GM11168 (cell line): ENCODE results near the gene STXBP6.

Experiments
- in situ Hi-C: fragments of 300-500 bp; cut with MboI; formaldehyde crosslinking; loops from one replicate; pipeline ENCODE4 v1.12.0; 2022; ENCODE audit warnings: low sequenced_read_pairs; ENCODE audit not compliant: unreplicated experiment

Gene STXBP6

GRCh38 chr14:25049568-25050268, at the start of gene STXBP6:
Gene STXBP6, minus strand, starts transcription at chr14:25050147. Its CDS starts 75,329 bp downstream, at chr14:24974818.
- in situ Hi-C loops: loop anchor here (10.0 kb wide), 1 partner anchor 325 kb away; no protein-coding TSS in a partner anchor

- in situ Hi-C loops: no loop called here
Measured at GRCh38 chr14:25097120-25097519, 47.2 kb upstream of the STXBP6 start.

GRCh38 chr14:25095736-25096437, 45.9 kb upstream of the STXBP6 start:
- in situ Hi-C loops: no loop called here

GRCh38 chr14:25094171-25094907, 44.4 kb upstream of the STXBP6 start:
- in situ Hi-C loops: no loop called here

GRCh38 chr14:25092258-25092740, 42.4 kb upstream of the STXBP6 start:
- in situ Hi-C loops: no loop called here

- in situ Hi-C loops: no loop called here
Measured at GRCh38 chr14:25090716-25091454, 40.9 kb upstream of the STXBP6 start.

GRCh38 chr14:25090256-25090655, 40.3 kb upstream of the STXBP6 start:
- in situ Hi-C loops: no loop called here

GRCh38 chr14:25089496-25089895, 39.5 kb upstream of the STXBP6 start:
- in situ Hi-C loops: no loop called here

GRCh38 chr14:25086821-25087396, 37.0 kb upstream of the STXBP6 start:
- in situ Hi-C loops: no loop called here

GRCh38 chr14:25086081-25086480, 36.1 kb upstream of the STXBP6 start:
- in situ Hi-C loops: no loop called here

GRCh38 chr14:25080682-25081081, 30.7 kb upstream of the STXBP6 start:
- in situ Hi-C loops: no loop called here

- in situ Hi-C loops: no loop called here
Measured at GRCh38 chr14:25079311-25079710, 29.4 kb upstream of the STXBP6 start.

GRCh38 chr14:25074099-25074685, 24.2 kb upstream of the STXBP6 start:
- in situ Hi-C loops: no loop called here

- in situ Hi-C loops: no loop called here
Measured at GRCh38 chr14:25069879-25070278, 19.9 kb upstream of the STXBP6 start.

GRCh38 chr14:25067600-25067999, 17.7 kb upstream of the STXBP6 start:
- in situ Hi-C loops: no loop called here

GRCh38 chr14:25062022-25062321, 12.0 kb upstream of the STXBP6 start:
- in situ Hi-C loops: no loop called here

GRCh38 chr14:25056688-25057078, 6.7 kb upstream of the STXBP6 start:
- in situ Hi-C loops: loop anchor here (10.0 kb wide), 1 partner anchor 332 kb away; no protein-coding TSS in a partner anchor

GRCh38 chr14:25055992-25056687, 6.2 kb upstream of the STXBP6 start:
- in situ Hi-C loops: loop anchor here (10.0 kb wide), 1 partner anchor 331 kb away; no protein-coding TSS in a partner anchor

- in situ Hi-C loops: loop anchor here (10.0 kb wide), 1 partner anchor 330 kb away; no protein-coding TSS in a partner anchor
Measured at GRCh38 chr14:25055005-25055404, 5.1 kb upstream of the STXBP6 start.
